AML-193 (cell line): ENCODE measurements around the gene MACROD2.

Experiments
- DNase-seq, 2 experiments: peaks; one replicate each; lab custom pipeline; 2025; lab: John Stamatoyannopoulos, UW

Gene MACROD2

GRCh38 chr20:14582855-14583254 lies 587.5 kb downstream of the MACROD2 start:
- no peak for DNase-seq

- DNase-seq, result no peak
Measured at GRCh38 chr20:14583413-14583812, 588.1 kb downstream of the MACROD2 start.

GRCh38 chr20:14589383-14589782 lies 594.1 kb downstream of the MACROD2 start:
- no peak for DNase-seq

GRCh38 chr20:14595051-14595450 lies 599.7 kb downstream of the MACROD2 start:
- DNase-seq, result no peak

GRCh38 chr20:14597206-14597715 lies 601.9 kb downstream of the MACROD2 start:
- no peak for DNase-seq

GRCh38 chr20:14599613-14600012 lies 604.3 kb downstream of the MACROD2 start:
- DNase-seq, result no peak

GRCh38 chr20:14600527-14600926 lies 605.2 kb downstream of the MACROD2 start:
- no peak for DNase-seq

- DNase-seq, result no peak
Measured at GRCh38 chr20:14604143-14604542, 608.8 kb downstream of the MACROD2 start.

- no peak for DNase-seq
Measured at GRCh38 chr20:14609328-14610221, 614.3 kb downstream of the MACROD2 start.

GRCh38 chr20:14611479-14611878 lies 616.2 kb downstream of the MACROD2 start:
- no peak for DNase-seq

GRCh38 chr20:14612391-14612790 lies 617.1 kb downstream of the MACROD2 start:
- no peak for DNase-seq

GRCh38 chr20:14616003-14616402 lies 620.7 kb downstream of the MACROD2 start:
- DNase-seq, result no peak

GRCh38 chr20:14617123-14617522 lies 621.8 kb downstream of the MACROD2 start:
- no peak for DNase-seq

- DNase-seq, result no peak
Measured at GRCh38 chr20:14619411-14619810, 624.1 kb downstream of the MACROD2 start.

GRCh38 chr20:14622796-14623195 lies 627.5 kb downstream of the MACROD2 start:
- no peak for DNase-seq

GRCh38 chr20:14631011-14631410 lies 635.7 kb downstream of the MACROD2 start:
- no peak for DNase-seq

- DNase-seq, result peak; percentile 49 to 60
Measured at GRCh38 chr20:14632906-14633305, 637.6 kb downstream of the MACROD2 start.

GRCh38 chr20:14633507-14633906 lies 638.2 kb downstream of the MACROD2 start:
- DNase-seq, result no peak

- DNase-seq, result no peak
Measured at GRCh38 chr20:14634665-14635064, 639.3 kb downstream of the MACROD2 start.

GRCh38 chr20:14637441-14637840 lies 642.1 kb downstream of the MACROD2 start:
- DNase-seq, result no peak

- DNase-seq, result no peak
Measured at GRCh38 chr20:14643146-14643545, 647.8 kb downstream of the MACROD2 start.

- no peak for DNase-seq
Measured at GRCh38 chr20:14643556-14643955, 648.2 kb downstream of the MACROD2 start.

GRCh38 chr20:14644306-14645097 lies 649.2 kb downstream of the MACROD2 start:
- DNase-seq, result no peak
